ENCODE data around the gene AGBL4.

AGBL4 gene

DNA sequence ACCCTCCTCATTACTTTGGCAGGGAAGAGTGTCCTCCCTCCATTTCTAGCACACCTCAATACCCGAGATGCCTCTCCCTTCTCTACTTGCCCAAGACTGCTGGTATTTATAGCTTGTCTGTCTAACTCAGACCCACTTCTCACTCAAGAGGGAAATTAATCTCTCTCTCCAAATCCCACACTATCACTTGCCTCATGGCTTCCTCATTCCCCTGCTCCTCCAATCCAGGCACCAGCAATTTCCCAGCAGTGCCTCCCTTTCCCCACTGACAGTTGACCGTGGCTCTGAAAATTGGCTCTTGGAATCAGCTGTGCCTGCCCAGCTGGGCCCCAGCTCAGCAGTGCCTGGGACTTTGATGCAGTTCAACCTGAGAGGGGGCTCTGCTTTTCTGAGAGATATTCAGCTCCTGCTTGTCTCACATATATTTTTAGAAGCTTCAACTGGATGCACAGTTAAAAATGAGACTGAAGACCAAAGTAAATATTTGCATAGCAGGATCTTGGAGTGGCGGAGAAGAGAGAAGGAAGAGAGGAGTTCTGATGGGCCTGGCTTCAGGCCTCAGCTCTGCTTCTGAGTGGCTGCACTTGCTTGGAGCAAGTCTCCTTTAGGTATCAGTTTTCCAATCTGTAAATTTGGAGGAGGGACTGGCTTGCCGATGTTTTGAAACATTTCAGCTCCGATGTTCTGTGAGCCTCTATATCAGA is 1470.7 kb downstream of the AGBL4 start:
- no peak for TF ChIP-seq TCF4 (CRISPR knock-in tag; IDR thresholded peaks at IDR 0.05; ENCODE audit: borderline replicate concordance)
- TF ChIP-seq SNAI2 (CRISPR knock-in tag; IDR thresholded peaks at IDR 0.05): no peak
- TF ChIP-seq, protein P1, sequence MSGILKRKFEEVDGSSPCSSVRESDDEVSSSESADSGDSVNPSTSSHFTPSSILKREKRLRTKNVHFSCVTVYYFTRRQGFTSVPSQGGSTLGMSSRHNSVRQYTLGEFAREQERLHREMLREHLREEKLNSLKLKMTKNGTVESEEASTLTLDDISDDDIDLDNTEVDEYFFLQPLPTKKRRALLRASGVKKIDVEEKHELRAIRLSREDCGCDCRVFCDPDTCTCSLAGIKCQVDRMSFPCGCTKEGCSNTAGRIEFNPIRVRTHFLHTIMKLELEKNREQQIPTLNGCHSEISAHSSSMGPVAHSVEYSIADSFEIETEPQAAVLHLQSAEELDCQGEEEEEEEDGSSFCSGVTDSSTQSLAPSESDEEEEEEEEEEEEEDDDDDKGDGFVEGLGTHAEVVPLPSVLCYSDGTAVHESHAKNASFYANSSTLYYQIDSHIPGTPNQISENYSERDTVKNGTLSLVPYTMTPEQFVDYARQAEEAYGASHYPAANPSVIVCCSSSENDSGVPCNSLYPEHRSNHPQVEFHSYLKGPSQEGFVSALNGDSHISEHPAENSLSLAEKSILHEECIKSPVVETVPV (CRISPR knock-in tag; IDR thresholded peaks at IDR 0.05): no peak
- no peak for TF ChIP-seq BACH2 (CRISPR knock-in tag; IDR thresholded peaks at IDR 0.05; ENCODE audit: borderline replicate concordance)
- TF ChIP-seq, protein P2, sequence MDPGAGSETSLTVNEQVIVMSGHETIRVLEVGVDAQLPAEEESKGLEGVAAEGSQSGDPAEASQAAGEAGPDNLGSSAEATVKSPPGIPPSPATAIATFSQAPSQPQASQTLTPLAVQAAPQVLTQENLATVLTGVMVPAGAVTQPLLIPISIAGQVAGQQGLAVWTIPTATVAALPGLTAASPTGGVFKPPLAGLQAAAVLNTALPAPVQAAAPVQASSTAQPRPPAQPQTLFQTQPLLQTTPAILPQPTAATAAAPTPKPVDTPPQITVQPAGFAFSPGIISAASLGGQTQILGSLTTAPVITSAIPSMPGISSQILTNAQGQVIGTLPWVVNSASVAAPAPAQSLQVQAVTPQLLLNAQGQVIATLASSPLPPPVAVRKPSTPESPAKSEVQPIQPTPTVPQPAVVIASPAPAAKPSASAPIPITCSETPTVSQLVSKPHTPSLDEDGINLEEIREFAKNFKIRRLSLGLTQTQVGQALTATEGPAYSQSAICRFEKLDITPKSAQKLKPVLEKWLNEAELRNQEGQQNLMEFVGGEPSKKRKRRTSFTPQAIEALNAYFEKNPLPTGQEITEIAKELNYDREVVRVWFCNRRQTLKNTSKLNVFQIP (CRISPR knock-in tag; IDR thresholded peaks at IDR 0.05; ENCODE audit: borderline replicate concordance, low read depth): no peak
- no peak for TF ChIP-seq PPARA (CRISPR knock-in tag; IDR thresholded peaks at IDR 0.05; ENCODE audit: borderline replicate concordance)
- no peak for ATAC-seq

DNA sequence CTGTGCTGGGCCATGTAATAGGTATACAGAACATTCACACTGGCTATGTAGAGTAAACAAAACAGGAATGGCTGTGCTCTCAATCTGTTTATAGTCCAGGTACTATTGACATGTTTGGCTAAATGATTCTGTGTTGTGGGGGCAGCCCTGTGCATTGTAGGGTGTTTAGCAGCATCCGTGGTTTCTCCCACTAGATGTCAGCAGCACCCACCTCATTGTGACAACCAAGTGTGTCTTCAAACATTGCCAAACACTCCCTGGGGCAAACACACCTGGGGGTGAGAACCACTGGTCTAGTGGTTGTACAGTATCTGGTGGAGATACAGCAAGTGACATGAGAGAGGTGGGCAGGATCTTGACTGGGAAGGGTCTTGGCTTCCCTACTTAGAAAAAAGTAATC is 1471.3 kb downstream of the AGBL4 start:
- no peak for TF ChIP-seq OSR1 (CRISPR knock-in tag; IDR thresholded peaks at IDR 0.05)
- no peak for TF ChIP-seq ISL1 (CRISPR knock-in tag; IDR thresholded peaks at IDR 0.05)
- no peak for TF ChIP-seq TOX (CRISPR knock-in tag; IDR thresholded peaks at IDR 0.05; ENCODE audit: borderline replicate concordance)
- no peak for TF ChIP-seq PPARA (CRISPR knock-in tag; IDR thresholded peaks at IDR 0.05; ENCODE audit: borderline replicate concordance)
- TF ChIP-seq ZNF565 (CRISPR knock-in tag; conservative IDR thresholded peaks at IDR 0.05; ENCODE audit: low read depth): no peak
- TF ChIP-seq, protein P1 (CRISPR knock-in tag; IDR thresholded peaks at IDR 0.05): no peak
- no peak for TF ChIP-seq ZFP3 (CRISPR knock-in tag; IDR thresholded peaks at IDR 0.05)
- no peak for TF ChIP-seq RARB (CRISPR knock-in tag; IDR thresholded peaks at IDR 0.05)
- TF ChIP-seq BACH2 (CRISPR knock-in tag; IDR thresholded peaks at IDR 0.05; ENCODE audit: borderline replicate concordance): no peak
- TF ChIP-seq ESRRG (CRISPR knock-in tag; IDR thresholded peaks at IDR 0.05): no peak
- TF ChIP-seq, protein P3, sequence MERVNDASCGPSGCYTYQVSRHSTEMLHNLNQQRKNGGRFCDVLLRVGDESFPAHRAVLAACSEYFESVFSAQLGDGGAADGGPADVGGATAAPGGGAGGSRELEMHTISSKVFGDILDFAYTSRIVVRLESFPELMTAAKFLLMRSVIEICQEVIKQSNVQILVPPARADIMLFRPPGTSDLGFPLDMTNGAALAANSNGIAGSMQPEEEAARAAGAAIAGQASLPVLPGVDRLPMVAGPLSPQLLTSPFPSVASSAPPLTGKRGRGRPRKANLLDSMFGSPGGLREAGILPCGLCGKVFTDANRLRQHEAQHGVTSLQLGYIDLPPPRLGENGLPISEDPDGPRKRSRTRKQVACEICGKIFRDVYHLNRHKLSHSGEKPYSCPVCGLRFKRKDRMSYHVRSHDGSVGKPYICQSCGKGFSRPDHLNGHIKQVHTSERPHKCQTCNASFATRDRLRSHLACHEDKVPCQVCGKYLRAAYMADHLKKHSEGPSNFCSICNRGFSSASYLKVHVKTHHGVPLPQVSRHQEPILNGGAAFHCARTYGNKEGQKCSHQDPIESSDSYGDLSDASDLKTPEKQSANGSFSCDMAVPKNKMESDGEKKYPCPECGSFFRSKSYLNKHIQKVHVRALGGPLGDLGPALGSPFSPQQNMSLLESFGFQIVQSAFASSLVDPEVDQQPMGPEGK (CRISPR knock-in tag; IDR thresholded peaks at IDR 0.05; ENCODE audit: borderline replicate concordance): no peak
- TF ChIP-seq ZNF70 (CRISPR knock-in tag; IDR thresholded peaks at IDR 0.05): no peak
- TF ChIP-seq ZNF8 (CRISPR knock-in tag; IDR thresholded peaks at IDR 0.05): no peak
- TF ChIP-seq TCF4 (CRISPR knock-in tag; IDR thresholded peaks at IDR 0.05; ENCODE audit: borderline replicate concordance): no peak

DNA sequence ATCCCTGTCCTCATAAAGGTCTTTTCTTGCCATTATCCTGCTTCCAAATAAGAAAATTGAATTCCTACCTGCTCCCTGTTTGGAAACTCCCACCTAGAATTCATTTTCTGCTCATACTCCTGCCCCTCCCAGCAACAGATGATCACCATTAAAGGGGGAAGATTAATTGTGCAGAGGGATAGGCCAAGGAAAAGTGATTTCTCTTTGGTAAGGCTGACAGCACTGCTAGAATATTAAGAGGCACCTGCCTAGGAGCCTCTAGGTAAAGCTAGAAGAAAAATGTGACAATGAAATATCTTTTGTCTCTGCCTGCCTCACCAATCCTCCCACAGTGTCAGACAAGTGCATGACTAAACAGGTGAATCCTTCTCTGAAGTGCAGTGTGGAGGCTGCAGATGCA is 1474.8 kb downstream of the AGBL4 start:
- TF ChIP-seq ESRRG (CRISPR knock-in tag; IDR thresholded peaks at IDR 0.05): no peak
- TF ChIP-seq, protein P3 (CRISPR knock-in tag; IDR thresholded peaks at IDR 0.05; ENCODE audit: borderline replicate concordance): no peak
- no peak for ATAC-seq

More for the DNA sequence above, 1471.3 kb downstream of the AGBL4 start:
- ATAC-seq: peak; percentile 62

DNA sequence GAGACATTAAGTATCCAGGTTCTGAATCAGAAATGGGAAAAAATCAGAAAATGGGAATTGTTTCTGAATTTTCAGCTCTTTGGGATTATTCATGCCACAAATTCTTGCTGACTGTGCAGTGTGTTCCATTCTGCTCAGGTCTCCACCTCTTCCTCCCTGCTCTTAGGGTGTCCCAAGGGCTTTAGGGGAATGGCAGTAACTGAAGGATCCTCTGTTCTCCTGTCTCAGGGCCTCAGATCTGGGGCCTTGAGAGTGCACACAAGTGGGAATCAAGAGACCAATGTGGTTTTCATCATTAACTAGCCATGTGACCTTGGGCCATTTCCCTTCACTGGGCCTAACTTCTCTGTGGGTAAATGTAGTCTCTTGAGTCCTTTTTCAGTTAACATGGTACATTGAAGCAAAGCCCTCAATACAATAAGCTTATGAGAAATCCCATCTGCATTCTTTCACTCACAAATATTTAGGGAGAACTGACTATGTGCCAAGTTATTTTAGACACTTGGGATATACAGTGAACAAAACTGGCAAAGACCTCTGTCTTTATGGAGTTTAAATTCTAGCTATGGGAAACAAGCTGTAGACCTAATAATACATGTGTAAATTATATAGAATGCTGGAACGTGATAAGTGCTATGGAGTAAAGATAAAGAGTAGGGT is 1476.1 kb downstream of the AGBL4 start:
- ATAC-seq: no peak
- no peak for TF ChIP-seq ZFP3 (CRISPR knock-in tag; IDR thresholded peaks at IDR 0.05)
- no peak for TF ChIP-seq CSDC2 (CRISPR knock-in tag; IDR thresholded peaks at IDR 0.05)
- TF ChIP-seq, protein P1 (CRISPR knock-in tag; IDR thresholded peaks at IDR 0.05): no peak
- TF ChIP-seq ZC3H10 (CRISPR knock-in tag; IDR thresholded peaks at IDR 0.05): no peak
- no peak for TF ChIP-seq ESRRG (CRISPR knock-in tag; IDR thresholded peaks at IDR 0.05)
- TF ChIP-seq SNAI2 (CRISPR knock-in tag; IDR thresholded peaks at IDR 0.05): no peak
- TF ChIP-seq ZNF565 (CRISPR knock-in tag; conservative IDR thresholded peaks at IDR 0.05; ENCODE audit: low read depth): no peak
- TF ChIP-seq ZFP30 (CRISPR knock-in tag; IDR thresholded peaks at IDR 0.05): no peak
- TF ChIP-seq ZNF8 (CRISPR knock-in tag; IDR thresholded peaks at IDR 0.05): no peak
- TF ChIP-seq ARNTL (CRISPR knock-in tag; IDR thresholded peaks at IDR 0.05; ENCODE audit: borderline replicate concordance, low read depth): no peak
- TF ChIP-seq, protein P4, sequence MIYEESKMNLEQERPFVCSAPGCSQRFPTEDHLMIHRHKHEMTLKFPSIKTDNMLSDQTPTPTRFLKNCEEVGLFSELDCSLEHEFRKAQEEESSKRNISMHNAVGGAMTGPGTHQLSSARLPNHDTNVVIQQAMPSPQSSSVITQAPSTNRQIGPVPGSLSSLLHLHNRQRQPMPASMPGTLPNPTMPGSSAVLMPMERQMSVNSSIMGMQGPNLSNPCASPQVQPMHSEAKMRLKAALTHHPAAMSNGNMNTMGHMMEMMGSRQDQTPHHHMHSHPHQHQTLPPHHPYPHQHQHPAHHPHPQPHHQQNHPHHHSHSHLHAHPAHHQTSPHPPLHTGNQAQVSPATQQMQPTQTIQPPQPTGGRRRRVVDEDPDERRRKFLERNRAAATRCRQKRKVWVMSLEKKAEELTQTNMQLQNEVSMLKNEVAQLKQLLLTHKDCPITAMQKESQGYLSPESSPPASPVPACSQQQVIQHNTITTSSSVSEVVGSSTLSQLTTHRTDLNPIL (CRISPR knock-in tag; IDR thresholded peaks at IDR 0.05; ENCODE audit: low read depth): no peak
- no peak for TF ChIP-seq TCF4 (CRISPR knock-in tag; IDR thresholded peaks at IDR 0.05; ENCODE audit: borderline replicate concordance)
- no peak for TF ChIP-seq GLIS3 (CRISPR knock-in tag; IDR thresholded peaks at IDR 0.05)
- TF ChIP-seq BACH2 (CRISPR knock-in tag; IDR thresholded peaks at IDR 0.05; ENCODE audit: borderline replicate concordance): no peak
- TF ChIP-seq OSR1 (CRISPR knock-in tag; IDR thresholded peaks at IDR 0.05): no peak
